Activated CD8-positive, alpha-beta memory T cell treated with anti-CD3 and anti-CD28 coated beads, Interleukin-2, amount 50 U/mL, for 1 hour (primary cell): ENCODE data around the gene FADS1.

Experiments
- DNase-seq: peaks from one replicate; pipeline ENCODE4 v3.0.0-alpha.2; 2020; ENCODE audit errors: extremely low read depth

Gene FADS1

DNA sequence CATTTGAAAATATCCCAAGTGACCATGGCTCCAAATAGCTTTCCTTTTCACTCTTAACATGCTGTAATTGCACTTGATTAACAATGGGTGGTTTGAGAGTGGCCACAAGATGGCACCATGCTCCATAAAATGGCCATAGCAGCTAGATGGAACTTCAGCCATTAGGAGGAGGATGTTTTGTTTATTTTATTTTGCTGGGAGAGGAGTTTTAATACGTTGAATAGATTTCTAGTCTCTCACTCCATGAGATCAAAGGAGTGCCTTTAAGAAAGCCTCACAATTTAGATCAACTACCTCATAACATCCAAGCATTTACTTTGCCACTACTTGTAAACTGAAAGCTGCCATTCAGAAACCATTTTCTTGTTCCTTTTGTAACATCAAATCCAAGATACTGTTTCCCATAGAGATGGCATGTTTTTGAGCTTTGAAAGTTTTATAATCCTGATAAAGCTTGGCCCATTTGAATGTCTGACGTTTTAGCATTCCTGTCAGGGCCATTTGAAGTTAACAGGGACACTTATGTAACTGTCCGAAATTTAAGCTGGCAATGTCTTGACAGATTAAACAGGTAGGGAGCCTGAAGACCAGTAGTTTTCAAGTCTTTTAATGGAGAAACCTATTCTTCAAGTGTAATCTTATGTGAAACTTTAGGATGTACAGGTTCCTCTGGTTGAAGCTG lies 19.4 kb downstream of the FADS1 start:
- no peak for DNase-seq

- DNase-seq = no peak
These were observed 20.8 kb downstream of the FADS1 start for GRCh38 chr11:61795876-61796526.

DNA sequence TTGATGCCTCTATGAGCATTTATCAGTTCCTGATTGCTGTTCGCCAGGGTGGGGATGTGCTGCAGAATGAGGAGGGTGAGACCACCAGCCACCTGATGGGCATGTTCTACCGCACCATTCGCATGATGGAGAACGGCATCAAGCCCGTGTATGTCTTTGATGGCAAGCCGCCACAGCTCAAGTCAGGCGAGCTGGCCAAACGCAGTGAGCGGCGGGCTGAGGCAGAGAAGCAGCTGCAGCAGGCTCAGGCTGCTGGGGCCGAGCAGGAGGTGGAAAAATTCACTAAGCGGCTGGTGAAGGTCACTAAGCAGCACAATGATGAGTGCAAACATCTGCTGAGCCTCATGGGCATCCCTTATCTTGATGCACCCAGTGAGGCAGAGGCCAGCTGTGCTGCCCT lies 21.3 kb downstream of the FADS1 start:
- no peak for DNase-seq

DNA sequence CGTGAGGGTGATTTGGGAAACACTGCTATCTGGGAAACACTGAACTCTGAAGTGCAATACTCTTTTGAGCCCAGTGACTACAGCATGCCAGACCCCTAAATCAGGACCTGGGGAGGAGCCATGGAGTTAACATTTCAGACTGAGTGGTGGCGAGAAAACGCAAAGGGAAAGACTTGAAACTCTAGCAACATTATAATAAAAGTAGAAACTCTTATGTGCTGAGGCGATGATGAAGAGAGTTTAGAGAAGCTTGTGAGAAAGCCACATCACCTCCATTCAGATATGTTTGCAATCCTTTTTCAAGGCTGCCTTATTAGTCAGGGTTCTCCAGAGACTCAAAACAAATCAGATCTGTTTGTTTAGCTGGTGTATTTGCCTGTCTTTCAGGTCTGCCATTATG lies 22.2 kb downstream of the FADS1 start:
- DNase-seq = no peak

- no peak for DNase-seq
These were observed 23.0 kb downstream of the FADS1 start for GRCh38 chr11:61793829-61794204.

DNA sequence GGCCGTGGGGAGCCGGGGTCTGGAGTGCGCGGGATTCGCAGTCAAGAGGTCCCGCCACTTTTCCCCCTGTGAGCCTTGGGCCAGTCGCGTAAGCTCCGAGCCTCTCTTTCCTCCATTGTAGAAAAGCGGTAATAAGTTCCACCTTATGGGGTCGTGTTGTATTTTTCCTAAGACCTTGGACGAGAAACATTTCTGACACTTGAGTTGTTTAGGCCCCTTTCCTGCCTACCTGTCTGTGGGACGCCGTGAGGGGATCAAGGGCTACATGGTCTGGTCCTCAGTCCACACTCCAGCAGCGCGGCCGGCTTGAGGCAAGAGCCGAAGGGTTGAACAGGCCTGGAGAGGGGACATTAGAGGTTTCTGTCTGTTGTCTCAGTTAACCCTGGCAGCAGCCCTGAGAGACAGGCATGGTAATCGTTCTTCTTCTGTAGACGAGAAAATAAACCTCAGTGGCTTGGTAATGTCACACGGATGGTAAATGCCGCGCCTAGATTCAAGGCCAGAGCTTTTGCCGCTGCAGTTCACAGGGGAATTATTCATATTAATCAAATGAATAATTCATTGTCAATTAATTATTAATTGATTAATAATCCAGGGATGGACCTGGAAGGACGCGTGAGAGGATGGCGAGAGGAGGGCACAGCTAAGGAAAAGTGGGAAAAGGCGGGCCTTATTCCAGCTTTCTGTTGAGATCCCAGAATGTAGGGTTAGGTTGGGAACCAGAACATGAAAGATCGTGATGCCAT lies 23.5 kb downstream of the FADS1 start:
- no peak for DNase-seq

DNA sequence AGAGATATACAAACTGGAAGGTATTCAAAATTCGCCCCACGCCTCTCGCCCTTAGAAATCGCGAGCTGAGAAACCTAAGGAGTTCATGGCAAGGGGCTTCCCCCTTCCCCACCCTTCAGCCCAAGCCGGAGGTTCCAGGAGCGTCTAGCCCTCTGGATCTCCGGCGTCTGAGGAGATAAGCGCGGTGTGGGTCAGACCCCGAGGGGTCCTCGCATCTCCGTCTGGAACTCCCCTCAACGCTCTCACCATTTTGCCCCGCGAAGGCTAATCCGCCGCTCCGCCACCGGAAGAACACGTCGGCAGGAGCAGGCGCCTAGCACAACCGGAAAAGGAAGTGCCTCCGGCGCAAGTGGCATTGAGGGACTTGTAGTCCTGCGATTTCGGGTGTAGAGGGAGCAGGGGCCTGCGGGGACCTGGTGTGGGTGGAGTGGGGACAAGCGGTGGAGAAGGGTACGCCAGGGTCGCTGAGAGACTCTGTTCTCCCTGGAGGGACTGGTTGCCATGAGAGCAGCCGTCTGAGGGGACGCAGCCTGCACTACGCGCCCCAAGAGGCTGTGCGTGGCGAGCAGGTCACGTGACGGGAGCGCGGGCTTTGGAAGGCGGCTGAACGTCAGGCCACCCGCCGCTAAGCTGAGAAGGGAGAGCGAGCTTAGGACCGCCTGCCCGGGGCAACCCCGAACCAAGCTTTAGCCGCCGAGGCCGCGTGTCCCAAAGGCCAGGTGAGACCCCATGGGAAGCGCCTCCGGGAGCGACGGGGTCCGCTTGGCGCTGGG lies 24.3 kb downstream of the FADS1 start, which contains the start of the genes FEN1 and TMEM258:
FEN1 (plus strand) TSS at position 602 of the 773 bp plus-strand sequence. CDS start 2,451 bp downstream, outside the sequence.
TMEM258 (minus strand) TSS at position 290 of the 773 bp plus-strand sequence; CDS start at position 249, 41 bp downstream.
- peak; percentile 59 for DNase-seq

- no peak for DNase-seq
These were observed 25.0 kb downstream of the FADS1 start for GRCh38 chr11:61791737-61792309.

GRCh38 chr11:61787928-61788491 lies 28.8 kb downstream of the FADS1 start:
- DNase-seq = no peak

GRCh38 chr11:61785837-61786402 lies 30.9 kb downstream of the FADS1 start:
- no peak for DNase-seq

DNA sequence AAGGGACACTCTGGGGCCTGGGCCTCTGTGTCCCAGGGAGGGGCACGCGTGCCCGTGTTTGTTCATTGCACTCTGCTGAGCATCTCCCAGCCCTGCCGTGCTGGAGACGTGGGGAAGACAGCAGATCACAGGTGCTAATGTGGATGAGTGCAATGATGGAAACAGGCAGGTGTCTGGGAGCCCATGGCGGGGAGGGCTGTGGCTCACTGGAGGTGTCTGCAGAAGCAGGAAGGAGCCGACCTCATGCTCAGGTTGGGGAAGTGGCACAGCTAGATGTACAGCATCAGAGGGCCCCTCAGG lies 32.3 kb downstream of the FADS1 start:
- no peak for DNase-seq

GRCh38 chr11:61783717-61784505 lies 32.9 kb downstream of the FADS1 start:
- DNase-seq = no peak

DNA sequence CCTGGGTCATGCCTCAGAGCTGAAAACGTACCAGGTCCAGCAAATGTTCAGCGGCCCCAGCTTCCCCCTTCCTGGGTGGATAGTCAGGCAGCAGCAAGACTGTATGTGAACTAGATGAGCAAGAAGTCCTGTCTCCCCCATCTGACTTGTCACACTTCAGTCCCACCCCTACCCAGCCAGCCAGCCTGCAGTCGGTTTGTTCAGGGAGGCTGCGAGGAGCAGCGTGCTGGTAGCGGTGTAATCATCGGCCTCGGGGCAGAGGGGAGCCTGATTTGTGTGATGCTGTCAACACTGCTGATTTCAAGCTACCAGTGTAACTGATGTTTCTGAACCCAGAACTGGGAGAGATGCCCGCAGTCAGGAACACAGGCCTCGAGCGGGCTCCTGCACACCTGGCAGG lies 34.0 kb downstream of the FADS1 start:
- no peak for DNase-seq

GRCh38 chr11:61782299-61782698 lies 34.5 kb downstream of the FADS1 start:
- no peak for DNase-seq

GRCh38 chr11:61781585-61781984 lies 35.2 kb downstream of the FADS1 start:
- DNase-seq = no peak

GRCh38 chr11:61780581-61781162 lies 36.1 kb downstream of the FADS1 start:
- no peak for DNase-seq

DNA sequence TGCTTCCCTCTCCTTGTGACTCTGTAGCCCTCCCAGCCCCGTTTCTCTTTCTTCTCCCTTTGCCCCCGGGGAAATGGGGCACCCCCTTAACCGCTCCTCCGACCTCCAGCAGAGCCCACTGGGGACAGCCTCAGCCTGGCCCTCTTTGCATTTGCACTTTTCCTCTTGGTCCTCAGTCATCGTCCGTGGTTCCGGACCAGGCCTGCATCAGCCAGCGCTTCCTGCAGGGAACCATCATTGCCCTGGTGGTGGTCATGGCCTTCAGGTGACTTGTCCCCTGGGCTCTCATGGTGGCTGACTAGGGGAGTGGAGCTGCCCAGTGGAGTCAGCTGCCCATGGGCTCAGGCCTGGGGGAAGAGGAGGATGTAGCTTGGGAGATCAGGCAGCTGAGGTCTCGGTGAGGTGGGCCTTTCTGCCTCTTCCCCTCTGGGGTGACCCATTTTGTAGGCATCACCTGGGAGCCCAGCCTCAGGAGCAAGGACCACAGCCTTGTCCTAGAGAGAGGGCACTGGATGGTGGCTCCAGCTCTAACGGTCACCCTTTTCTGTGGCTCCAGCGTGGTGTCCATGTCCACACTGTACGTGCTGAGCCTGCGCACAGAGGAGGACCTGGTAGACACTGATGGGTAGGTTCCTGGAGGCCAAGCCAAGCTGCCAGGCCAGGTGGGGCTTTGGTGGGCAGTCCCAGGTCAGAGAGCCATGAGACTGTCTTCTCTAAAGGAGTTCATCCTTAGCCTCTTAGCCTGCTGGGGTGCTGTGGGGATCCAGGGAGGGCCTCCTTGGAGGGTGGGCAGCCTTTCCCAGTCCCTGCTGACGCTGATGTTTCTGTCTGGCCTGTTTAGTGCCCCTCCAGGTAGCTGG lies 36.9 kb downstream of the FADS1 start:
- DNase-seq = no peak

- no peak for DNase-seq
These were observed 37.7 kb downstream of the FADS1 start for GRCh38 chr11:61778920-61779650.
